ENCODE data around the gene TMEM184B. TPM values are rescaled to one million over a fixed set of nuclear protein-coding genes. Genes with fewer than 3 reads are reported as not detected.
A peak's percentile ranks its signal among the peaks of the same experiment; 100 is the strongest.

TMEM184B gene
- total RNA-seq, 4 donors from 2014 or later: 61.1 to 138 (median 72.0) TPM

DNA sequence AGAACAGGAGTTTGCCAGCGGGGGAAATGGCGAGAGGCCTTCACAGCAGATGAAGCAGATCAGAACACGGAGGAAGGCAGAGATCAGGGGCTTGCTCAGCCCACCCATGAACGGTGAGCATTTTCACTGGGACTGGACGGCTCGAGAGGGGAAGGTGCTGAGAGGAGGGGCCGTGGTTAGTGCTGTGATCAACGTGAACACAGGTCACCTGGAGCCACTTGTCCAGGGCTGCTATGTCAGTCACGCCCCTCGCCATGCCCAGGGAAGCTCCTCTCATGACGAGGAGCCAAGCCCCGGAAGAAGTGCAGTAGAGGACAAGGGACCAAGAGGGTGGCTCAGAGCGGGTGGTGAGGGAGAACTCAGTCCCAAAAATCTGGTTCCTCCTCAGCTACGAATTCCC, 98.2 kb downstream of the TMEM184B start:
- Histone ChIP-seq H3K9me3 (no peaks in the 10 kb centered on the region), H3K36me3 (no peaks in the 10 kb centered on the region), H3K4me3 (no peak overlapping the region), H3K27me3 (no peaks in the 10 kb centered on the region), H3K4me1 (peaks cover 0 to 40% (median 14%) of the 10 kb centered on the region in 4 donors), H3K27ac (peak overlapping the region in 1 of 4 donors; percentile 94)
- WGBS, 2 donors: 81 to 85% methylated on average over 14 of the region's 14 CpGs
- TF ChIP-seq, protein P1, sequence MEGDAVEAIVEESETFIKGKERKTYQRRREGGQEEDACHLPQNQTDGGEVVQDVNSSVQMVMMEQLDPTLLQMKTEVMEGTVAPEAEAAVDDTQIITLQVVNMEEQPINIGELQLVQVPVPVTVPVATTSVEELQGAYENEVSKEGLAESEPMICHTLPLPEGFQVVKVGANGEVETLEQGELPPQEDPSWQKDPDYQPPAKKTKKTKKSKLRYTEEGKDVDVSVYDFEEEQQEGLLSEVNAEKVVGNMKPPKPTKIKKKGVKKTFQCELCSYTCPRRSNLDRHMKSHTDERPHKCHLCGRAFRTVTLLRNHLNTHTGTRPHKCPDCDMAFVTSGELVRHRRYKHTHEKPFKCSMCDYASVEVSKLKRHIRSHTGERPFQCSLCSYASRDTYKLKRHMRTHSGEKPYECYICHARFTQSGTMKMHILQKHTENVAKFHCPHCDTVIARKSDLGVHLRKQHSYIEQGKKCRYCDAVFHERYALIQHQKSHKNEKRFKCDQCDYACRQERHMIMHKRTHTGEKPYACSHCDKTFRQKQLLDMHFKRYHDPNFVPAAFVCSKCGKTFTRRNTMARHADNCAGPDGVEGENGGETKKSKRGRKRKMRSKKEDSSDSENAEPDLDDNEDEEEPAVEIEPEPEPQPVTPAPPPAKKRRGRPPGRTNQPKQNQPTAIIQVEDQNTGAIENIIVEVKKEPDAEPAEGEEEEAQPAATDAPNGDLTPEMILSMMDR (IDR thresholded peaks at IDR 0.05): no peak
- no peak for TF ChIP-seq EP300 (IDR thresholded peaks at IDR 0.05)
- no peak for TF ChIP-seq POLR2A (IDR thresholded peaks at IDR 0.05)
- no peak for DNase-seq (ENCODE audit: low spot score in 2 of 2)

DNA sequence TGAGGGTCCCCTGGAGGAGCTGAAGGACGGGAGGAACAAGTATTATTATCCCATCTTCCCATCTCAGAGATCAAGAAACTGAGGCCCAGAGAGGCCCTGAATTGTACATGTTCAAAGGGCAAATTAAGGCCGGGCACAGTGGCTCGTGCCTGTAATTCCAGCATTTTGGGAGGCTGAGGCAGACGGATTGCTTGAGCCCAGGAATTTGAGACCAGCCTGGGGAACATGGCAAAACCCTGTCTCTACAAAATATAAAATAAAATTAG, 99.2 kb downstream of the TMEM184B start:
- TF ChIP-seq EP300 (IDR thresholded peaks at IDR 0.05) (no peak), POLR2A (IDR thresholded peaks at IDR 0.05) (no peak)
- TF ChIP-seq, protein P1 (IDR thresholded peaks at IDR 0.05): no peak
- Histone ChIP-seq H3K4me3 (no peak overlapping the region), H3K27ac (peak overlapping the region in 2 of 4 donors; percentile 1 to 75), H3K27me3 (no peaks in the 10 kb centered on the region), H3K36me3 (peaks cover 0 to 10% (median 0%) of the 10 kb centered on the region in 3 donors), H3K9me3 (no peaks in the 10 kb centered on the region), H3K4me1 (peaks cover 0 to 35% (median 13%) of the 10 kb centered on the region in 4 donors)
- DNase-seq (ENCODE audit: low spot score in 2 of 2): no peak
- WGBS, 2 donors: 94 to 96% methylated on average over 4 of the region's 4 CpGs

- peak; percentile 50 to 85 for TF ChIP-seq EP300 (IDR thresholded peaks at IDR 0.05)
- TF ChIP-seq POLR2A (IDR thresholded peaks at IDR 0.05): no peak
- peaks cover 0 to 30% (median 11%) of the 10 kb centered on the region in 4 donors for H3K4me1 ChIP-seq
- H3K27me3 ChIP-seq: no peaks in the 10 kb centered on the region
- H3K27ac ChIP-seq: peak overlapping the region in 3 of 4 donors; percentile 1 to 75 (median 11)
- no peaks in the 10 kb centered on the region for H3K9me3 ChIP-seq
- no peak overlapping the region for H3K4me3 ChIP-seq
- peak in 1 of 2 donors; percentile 34 for DNase-seq (ENCODE audit: low spot score in 2 of 2)
- 46 to 55% methylated on average over 16 of the region's 16 CpGs for WGBS, 2 donors
- peaks cover 0 to 14% (median 0%) of the 10 kb centered on the region in 3 donors for H3K36me3 ChIP-seq
Observed at GRCh38 chr22:38172832-38173640, 99.8 kb downstream of the TMEM184B start.

DNA sequence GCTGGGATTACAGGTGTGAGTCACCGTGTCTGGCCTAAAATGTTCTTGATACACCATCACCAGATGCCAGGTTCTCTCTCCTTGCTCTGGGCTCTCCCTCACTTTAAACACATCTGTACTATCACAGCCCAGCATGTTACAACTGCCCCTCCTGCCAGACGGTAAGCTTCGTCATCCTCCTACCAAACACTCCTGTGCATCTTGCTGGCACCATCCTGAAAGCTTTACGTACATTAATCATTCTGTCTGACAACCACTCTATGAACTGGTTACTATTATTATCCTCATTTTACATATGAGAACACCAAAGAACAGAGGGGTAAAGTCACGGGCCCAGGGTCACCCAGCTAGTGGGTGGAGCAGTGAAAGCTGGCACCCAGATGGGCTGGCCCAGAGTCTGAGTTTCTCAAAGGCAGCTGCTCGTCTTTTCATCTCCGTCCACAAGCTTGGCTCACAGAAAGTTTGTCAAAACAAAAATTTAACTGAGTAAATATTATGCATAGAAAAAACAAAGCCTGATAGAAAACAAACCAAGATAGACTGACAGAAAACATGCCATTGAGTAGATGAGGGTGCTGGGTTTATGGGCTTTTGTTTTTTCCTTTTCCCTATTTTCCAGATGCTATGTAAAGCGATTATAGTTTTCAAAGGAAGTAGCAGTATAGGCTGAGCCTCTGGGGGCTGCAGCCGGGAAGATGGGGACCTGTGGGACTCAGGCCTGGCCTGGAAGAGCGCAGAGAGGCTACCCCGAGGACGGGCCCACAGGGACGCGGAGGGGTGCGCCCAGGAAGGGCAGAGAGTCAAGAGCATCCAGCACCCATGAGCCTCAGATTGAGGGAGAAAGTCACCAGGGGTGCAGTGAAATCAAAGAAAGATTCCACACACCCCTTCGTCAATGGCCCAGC, 100.6 kb downstream of the TMEM184B start:
- Histone ChIP-seq H3K4me3 (no peak overlapping the region), H3K27me3 (no peaks in the 10 kb centered on the region), H3K9me3 (no peaks in the 10 kb centered on the region), H3K36me3 (peaks cover 0 to 23% (median 0%) of the 10 kb centered on the region in 3 donors), H3K27ac (peak overlapping the region in 3 of 4 donors; percentile 11 to 75 (median 42)), H3K4me1 (peaks cover 0 to 21% (median 4%) of the 10 kb centered on the region in 4 donors)
- 59 to 65% methylated on average over 16 of the region's 16 CpGs for WGBS, 2 donors
- TF ChIP-seq EP300 (IDR thresholded peaks at IDR 0.05) (no peak), POLR2A (IDR thresholded peaks at IDR 0.05) (no peak)
- TF ChIP-seq, protein P1 (IDR thresholded peaks at IDR 0.05): no peak
- no peak for DNase-seq (ENCODE audit: low spot score in 2 of 2)

GRCh38 chr22:38170469-38170868, 102.3 kb downstream of the TMEM184B start:
- no peak overlapping the region for H3K27ac ChIP-seq

More at GRCh38 chr22:38170469-38170868, 102.3 kb downstream of the TMEM184B start:
- 94 to 96% methylated on average over 5 of the region's 5 CpGs for WGBS, 2 donors
- Histone ChIP-seq H3K4me1 (peaks cover 0 to 17% (median 3%) of the 10 kb centered on the region in 4 donors), H3K9me3 (no peaks in the 10 kb centered on the region), H3K36me3 (peaks cover 0 to 40% (median 0%) of the 10 kb centered on the region in 3 donors), H3K4me3 (no peak overlapping the region), H3K27me3 (no peaks in the 10 kb centered on the region)
- TF ChIP-seq EP300 (IDR thresholded peaks at IDR 0.05) (no peak), POLR2A (IDR thresholded peaks at IDR 0.05) (no peak)
- TF ChIP-seq, protein P1 (IDR thresholded peaks at IDR 0.05): no peak
- DNase-seq (ENCODE audit: low spot score in 2 of 2): no peak

Small RNA genes within 50 kb of the gene (small RNA-seq; reads per million reads assigned to genes)
- not detected for gene RF00017
- not detected for gene RN7SL704P

Other genes starting within 250 kb of the TMEM184B start
- gene PICK1, start 215.6 kb downstream of the TMEM184B start, total RNA-seq: 10 to 100 TPM; 32.1 to 49.8 (median 44.2) TPM
- gene SLC16A8, start 188.8 kb downstream of the TMEM184B start, total RNA-seq: 1 to 10 TPM in 3 of 4 donors, under 1 TPM in 1; 0.98 to 1.8 (median 1.4) TPM
- gene BAIAP2L2, start 162.3 kb downstream of the TMEM184B start, total RNA-seq: 1 to 10 TPM in 3 of 4 donors, not detected in 1; 1.3 to 2.7 (median 2.1) TPM
- 10 to 100 TPM; 48.5 to 60.3 (median 55.1) TPM for gene PLA2G6, start 91.2 kb downstream of the TMEM184B start, total RNA-seq
- 100 to 1,000 TPM in 2 of 4 donors, 10 to 100 TPM in 2; 68.1 to 110 (median 96.8) TPM for gene MAFF, start 71.0 kb downstream of the TMEM184B start, total RNA-seq
- 100 to 1,000 TPM; 122 to 235 (median 164) TPM for gene CSNK1E, start 44.4 kb upstream of the TMEM184B start, total RNA-seq
- gene KCNJ4, start 182.2 kb upstream of the TMEM184B start, total RNA-seq: 1 to 10 TPM in 3 of 4 donors, under 1 TPM in 1; 0.63 to 1.6 (median 1.1) TPM
- gene KDELR3, start 195.1 kb upstream of the TMEM184B start, total RNA-seq: 10 to 100 TPM in 3 of 4 donors, 1 to 10 TPM in 1; 6.1 to 18.0 (median 10.6) TPM
- 100 to 1,000 TPM; 734 to 934 (median 864) TPM for gene DDX17, start 233.3 kb upstream of the TMEM184B start, total RNA-seq